GM10248 (cell line): ENCODE measurements around the gene OR4D11.

Source experiments
- CTCF ChIA-PET: fragments of 300-600 bp; sonication (Branson Sonifier 250); formaldehyde crosslinking; extraction: SDS; loops from one replicate; lab custom pipeline; 2021; ENCODE audit warnings: antibody characterized with exemption; lab: Yijun Ruan, JAX
- POLR2A ChIA-PET: fragments of 350-650 bp; sonication (Branson Sonifier 250); formaldehyde crosslinking; extraction: SDS; loops from one replicate; lab custom pipeline; 2020; ENCODE audit warnings: antibody characterized with exemption; lab: Yijun Ruan, JAX
- DNase-seq: peaks from one replicate; pipeline ENCODE4 v3.0.0; 2012; ENCODE audit errors: extremely low spot score
- TF ChIP-seq, protein P1 (sequence below): IDR thresholded peaks from 2 replicates; pipeline ENCODE4 v1.5.1; 2012; ENCODE audit warnings: mild to moderate bottlenecking, low read depth; ENCODE audit errors: extremely low read depth, missing control alignments, control extremely low read depth

The OR4D11 gene

DNA sequence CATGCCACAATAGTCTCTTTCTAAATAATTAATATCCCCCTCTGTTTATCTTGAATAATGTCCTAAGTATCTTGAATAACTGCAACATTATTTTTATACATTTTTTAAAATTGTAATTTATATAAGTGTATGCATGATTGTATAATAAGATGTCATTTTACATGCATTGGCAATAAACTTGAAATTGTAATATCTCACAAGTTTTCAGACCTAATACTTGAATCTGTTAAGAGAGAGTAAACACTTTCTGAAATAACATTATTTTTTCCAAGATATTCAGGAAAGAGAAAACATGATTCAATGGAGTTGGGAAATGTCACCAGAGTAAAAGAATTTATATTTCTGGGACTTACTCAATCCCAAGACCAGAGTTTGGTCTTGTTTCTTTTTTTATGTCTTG, at the start of gene OR4D11:
Gene OR4D11 (plus strand): TSS at position 301 of the 400 bp plus-strand sequence. CDS start 0 bp downstream, at position 301.
- TF ChIP-seq, protein P1, sequence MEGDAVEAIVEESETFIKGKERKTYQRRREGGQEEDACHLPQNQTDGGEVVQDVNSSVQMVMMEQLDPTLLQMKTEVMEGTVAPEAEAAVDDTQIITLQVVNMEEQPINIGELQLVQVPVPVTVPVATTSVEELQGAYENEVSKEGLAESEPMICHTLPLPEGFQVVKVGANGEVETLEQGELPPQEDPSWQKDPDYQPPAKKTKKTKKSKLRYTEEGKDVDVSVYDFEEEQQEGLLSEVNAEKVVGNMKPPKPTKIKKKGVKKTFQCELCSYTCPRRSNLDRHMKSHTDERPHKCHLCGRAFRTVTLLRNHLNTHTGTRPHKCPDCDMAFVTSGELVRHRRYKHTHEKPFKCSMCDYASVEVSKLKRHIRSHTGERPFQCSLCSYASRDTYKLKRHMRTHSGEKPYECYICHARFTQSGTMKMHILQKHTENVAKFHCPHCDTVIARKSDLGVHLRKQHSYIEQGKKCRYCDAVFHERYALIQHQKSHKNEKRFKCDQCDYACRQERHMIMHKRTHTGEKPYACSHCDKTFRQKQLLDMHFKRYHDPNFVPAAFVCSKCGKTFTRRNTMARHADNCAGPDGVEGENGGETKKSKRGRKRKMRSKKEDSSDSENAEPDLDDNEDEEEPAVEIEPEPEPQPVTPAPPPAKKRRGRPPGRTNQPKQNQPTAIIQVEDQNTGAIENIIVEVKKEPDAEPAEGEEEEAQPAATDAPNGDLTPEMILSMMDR: no peak
- no peak for DNase-seq
- CTCF ChIA-PET: no interaction called here
- POLR2A ChIA-PET: no interaction called here

- ChIA-PET POLR2A (no interaction called here), CTCF (no interaction called here)
- TF ChIP-seq, protein P1: no peak
- no peak for DNase-seq
Measured at GRCh38 chr11:59456661-59457060, 46.7 kb upstream of the OR4D11 start, which contains the start of gene OR4D6. OR4D6 (plus strand) TSS chr11:59456961; CDS start chr11:59456961, 0 bp downstream.

DNA sequence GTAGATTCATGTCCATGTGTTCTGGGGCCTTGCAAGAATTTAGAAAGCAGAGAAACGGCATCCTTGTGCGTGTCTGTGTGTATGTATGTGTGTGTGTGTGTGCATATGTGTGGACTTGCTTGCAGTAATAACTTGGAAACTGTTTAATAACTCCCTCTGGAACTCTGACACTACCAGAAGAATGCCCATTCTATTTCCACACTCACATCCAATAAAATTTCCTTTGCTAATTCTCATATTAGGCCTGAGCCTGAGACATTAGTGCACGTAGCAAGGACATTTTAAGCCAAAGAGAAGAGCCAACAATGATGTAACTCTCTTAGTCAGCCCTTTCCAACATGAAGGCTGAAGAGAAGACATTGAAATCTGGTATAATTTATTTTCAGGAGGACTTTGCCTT, 43.5 kb upstream of the OR4D11 start:
- CTCF ChIA-PET: no interaction called here
- POLR2A ChIA-PET: no interaction called here
- no peak for DNase-seq

DNA sequence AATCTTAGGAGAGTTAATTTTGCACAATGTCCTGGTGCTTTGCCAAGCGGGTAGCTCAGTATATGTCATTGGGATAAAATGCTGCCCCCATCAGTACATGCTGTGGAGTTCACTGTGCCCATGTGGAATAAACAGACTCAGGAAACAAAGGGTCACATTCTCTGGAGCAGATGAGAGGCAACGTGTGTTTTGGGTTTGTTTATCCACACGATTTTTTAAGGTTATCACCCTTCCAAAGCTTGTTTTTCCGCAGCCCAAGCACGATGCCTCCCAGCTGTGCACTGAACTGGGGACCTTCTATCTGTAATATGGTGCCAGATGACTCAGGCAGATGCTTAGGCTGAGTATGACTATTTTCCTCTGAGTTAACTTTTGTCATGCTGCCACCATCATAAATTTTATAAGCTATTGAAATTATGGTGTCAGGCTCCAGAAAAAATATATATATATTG, 40.2 kb upstream of the OR4D11 start:
- TF ChIP-seq, protein P1: no peak
- no peak for DNase-seq
- POLR2A ChIA-PET: no interaction called here
- CTCF ChIA-PET: no interaction called here

More for the DNA sequence above, 43.5 kb upstream of the OR4D11 start:
- TF ChIP-seq, protein P1: no peak

DNA sequence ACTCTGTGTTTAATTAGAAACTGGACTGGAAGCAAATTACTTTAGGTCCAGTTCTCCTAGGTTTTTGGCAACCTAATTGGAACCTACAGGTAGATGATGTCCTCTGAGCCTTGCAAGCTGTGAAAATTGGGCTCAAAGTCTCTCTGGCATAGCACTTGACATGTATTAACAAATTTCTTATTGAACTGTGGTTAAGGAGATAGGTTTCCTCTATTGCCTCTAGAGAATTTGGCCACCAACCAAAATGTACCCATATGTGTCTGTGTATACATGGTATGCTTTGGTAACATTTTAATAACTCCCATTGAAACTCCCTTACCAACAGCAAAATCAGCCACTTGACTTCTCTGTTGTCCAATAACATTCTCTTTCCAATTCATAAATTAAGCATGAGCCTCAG, 30.4 kb upstream of the OR4D11 start, which contains the start of gene OR4D10:
Gene OR4D10 (plus strand): TSS at position 301 of the 400 bp plus-strand sequence. CDS start 4,115 bp downstream, outside the sequence.
- TF ChIP-seq, protein P1: no peak
- ChIA-PET POLR2A (no interaction called here), CTCF (no interaction called here)
- no peak for DNase-seq

DNA sequence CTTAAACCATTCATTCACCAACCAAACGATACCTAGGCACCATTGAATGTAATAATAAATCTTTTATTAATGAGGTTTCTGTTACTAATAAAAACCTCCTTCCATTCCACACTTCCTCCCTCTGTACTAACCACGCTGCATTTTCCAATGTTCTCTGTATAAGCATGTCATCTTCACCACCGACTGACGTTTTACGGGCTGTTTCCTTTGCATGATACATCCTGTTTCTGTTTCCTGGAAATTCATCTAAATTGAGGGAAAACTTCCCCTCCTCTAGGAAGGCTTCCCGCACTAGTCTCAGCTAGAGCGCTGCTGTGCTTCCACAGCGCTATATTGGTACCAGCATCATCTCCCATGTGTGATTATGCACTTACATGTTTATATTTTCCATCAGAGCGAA, 28.2 kb upstream of the OR4D11 start:
- TF ChIP-seq, protein P1: no peak
- CTCF ChIA-PET: no interaction called here
- POLR2A ChIA-PET: no interaction called here
- no peak for DNase-seq
